ENCODE measurements around the gene PARP14.

GRCh38 chr3:122636697-122637096 lies 43.9 kb upstream of the PARP14 start:
- TF ChIP-seq CTCF (IDR thresholded peaks at IDR 0.05; ENCODE audit: poor library complexity, severe bottlenecking), result no peak
- TF ChIP-seq EP300 (conservative IDR thresholded peaks at IDR 0.05; ENCODE audit: poor library complexity, severe bottlenecking), result no peak
- TF ChIP-seq REST (IDR thresholded peaks at IDR 0.05; ENCODE audit: borderline replicate concordance), result no peak
- TF ChIP-seq POLR2AphosphoS5 (IDR thresholded peaks at IDR 0.05), result no peak

Measured in neural cell (in vitro differentiated cells).